NK-92 treated with Interleukin-12 subunit alpha and Interleukin-12 subunit beta, amount 100 ng/mL, for 24 hours (cell line): Measurements from ENCODE around the gene NISCH.
A peak's percentile ranks its signal among the peaks of the same experiment; 100 is the strongest.

Source experiments
- DNase-seq: peaks from one replicate; lab custom pipeline; 2025; lab: John Stamatoyannopoulos, UW

The NISCH gene

DNA sequence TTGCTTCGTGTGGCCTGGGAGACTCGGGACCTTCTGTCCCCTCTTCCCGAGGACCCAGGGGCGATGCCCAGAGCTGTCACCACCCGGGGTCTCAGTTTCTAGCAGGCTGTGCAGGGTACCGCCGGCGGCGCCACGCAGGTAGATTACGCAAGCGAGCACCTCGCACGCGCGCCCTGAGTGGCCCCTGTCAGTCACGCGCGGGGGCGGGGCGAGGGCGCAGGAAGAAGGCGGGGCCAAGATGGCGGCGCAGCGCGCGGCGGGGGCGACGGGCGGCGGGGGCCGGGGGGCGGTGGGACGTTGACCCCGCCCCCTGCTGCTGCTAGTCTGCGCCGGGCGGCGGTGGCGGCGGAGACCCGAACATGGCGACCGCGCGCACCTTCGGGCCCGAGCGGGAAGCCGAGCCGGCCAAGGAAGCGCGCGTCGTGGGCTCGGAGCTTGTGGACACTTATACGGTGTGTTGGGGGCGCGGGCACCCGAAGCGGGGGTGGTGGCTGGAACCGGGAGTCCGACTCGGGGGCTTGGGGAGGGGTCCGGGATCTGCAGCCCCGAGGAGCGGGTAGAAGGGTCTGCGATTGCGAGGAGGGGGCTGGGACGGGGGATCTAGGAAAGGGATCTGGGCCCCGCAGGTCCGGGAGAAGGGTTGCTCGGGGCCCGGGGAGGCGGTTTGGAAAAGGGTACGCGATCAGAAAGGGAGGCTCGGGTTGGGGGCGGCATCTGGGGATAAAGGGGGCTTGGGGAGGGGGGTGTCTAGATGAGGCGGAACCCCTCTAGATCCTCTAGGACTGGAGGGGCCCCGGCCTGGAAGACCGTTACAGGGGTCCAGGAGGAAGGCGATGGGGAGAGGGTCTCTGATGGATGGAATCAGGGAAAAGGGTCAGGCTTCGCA lies at the start of gene NISCH:
Gene NISCH (plus strand): TSS at position 322 of the 886 bp plus-strand sequence. CDS start 38 bp downstream, at position 360.
- peak; percentile 77 for DNase-seq

DNA sequence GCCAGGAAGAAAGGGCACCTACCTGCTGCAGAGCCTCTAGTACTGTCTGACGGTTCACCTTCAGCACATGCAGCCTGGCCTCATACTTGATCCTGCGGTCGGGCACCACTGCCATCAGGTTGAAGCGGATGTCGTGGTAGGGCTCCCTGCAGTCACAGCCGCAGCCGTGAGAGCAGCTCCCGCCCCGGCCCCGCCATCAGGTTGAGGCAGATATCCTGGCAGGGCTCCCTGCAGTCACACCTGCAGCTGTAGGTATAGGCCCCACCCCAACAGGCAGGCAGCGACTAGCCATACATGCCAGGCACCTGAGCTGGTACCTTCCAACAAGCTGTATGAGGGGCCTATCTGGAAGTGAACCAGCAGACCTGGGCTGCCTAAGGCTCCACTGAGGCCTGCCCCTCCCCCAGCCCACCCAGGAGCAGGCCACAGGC lies 49.2 kb upstream of the NISCH start:
- DNase-seq: no peak

DNA sequence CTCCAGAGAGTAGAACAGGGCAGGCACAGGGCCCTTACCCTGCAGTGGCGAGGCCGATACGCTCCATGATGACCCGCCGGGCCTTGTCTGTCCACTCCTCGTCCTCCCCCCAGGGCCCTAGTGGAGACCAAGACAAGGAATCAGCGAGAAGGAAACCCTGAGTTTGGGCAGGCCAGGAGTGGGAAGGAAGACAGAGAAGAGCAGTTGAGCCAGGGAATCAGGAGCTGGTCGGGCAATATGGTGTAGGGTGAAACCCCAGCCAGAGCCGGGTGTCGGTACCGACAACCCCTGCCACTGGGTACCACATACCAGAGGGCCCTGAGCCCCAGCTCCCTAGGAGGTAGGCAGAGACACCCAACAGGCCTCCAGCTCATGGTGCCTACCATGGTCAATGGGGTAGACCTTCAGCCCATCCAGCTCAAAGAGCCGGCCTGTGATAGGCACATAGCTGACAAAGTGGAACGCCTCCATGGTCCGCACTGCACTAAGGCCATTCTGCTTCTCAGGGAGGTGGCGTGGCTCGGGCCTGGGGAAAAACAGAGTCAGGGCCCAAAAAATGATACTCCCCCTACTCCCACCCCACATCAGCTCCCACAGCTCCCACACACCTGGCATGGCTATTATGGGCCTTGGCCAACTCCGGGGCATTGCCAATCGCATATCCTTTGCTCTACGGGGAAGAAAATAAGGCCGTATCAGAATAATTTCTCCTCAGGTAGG lies 48.5 kb upstream of the NISCH start:
- no peak for DNase-seq

DNA sequence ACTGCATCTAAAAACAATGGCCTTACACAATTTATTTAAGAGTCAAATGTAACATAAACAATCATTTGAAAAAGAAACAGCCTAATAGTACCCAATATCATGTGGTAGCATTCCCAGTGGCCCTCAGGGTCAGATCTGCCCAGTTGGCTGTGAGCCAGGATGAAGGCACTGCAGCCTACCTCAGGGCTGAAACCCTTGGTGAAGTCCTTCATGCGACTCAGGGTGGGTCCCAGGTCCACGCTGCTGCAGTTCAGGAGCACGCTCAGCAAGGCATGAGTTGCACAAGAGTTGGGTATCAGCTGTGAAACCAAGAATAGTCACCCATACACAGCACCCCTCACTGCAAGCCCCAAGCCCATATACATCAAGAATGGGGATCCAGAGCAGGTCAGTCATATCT lies 47.6 kb upstream of the NISCH start:
- no peak for DNase-seq

DNA sequence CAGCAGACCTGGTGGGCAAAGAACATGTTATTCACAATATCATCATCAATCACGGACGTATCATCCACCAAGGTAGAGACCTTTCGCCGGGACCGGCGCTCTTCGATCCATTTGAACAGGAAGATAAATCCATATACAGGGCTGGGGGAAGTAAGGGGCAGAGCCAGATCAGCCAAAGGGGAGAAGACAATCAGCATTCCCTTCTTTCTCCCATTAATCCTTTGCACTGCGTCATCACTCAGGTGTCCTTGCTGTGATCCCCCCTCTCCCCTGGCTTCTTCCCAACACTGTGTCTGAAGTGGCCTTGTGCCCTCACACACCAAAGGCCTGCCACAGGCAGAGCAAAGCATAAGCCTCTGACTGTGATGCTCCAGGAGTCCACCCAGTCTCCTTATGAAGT lies 46.9 kb upstream of the NISCH start:
- no peak for DNase-seq

DNA sequence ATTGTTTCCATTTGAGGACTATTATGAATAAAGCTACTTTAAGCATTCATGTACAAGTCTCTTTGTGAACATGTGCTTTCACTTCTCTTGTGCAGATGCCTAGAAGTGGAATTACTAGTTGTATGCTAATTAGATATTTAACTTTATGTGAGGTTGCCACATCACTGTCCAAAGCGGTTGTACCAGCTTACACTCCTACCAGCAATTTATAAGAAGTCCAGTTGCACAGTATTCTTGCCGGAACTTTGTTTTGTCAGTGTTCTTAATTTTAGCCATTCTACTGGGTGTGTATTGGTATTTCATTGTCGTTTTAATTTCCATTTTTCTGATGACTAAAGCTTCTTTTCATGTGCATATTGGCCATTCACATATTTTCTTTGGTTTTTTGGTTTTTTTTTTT lies 39.6 kb upstream of the NISCH start:
- no peak for DNase-seq

DNA sequence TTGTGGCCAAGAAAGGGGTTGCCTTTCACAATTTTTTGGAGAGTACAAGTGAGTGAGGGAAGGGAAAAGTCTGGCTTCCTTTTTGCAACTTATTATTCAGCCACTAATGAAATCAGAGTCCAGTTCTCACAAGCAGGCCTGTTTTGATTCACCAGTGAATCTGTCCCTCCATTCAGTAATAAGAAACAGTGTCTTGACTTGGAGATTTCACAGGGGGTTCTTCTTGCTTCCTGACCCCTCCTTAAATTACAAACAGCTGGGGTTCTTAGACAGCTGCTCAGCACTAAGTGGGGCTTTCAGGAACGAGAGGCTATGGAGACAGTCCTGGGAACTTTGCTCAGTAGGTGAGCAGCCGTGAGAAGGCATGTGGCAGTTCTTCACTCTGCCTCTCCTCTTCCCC lies 35.0 kb upstream of the NISCH start:
- no peak for DNase-seq

DNA sequence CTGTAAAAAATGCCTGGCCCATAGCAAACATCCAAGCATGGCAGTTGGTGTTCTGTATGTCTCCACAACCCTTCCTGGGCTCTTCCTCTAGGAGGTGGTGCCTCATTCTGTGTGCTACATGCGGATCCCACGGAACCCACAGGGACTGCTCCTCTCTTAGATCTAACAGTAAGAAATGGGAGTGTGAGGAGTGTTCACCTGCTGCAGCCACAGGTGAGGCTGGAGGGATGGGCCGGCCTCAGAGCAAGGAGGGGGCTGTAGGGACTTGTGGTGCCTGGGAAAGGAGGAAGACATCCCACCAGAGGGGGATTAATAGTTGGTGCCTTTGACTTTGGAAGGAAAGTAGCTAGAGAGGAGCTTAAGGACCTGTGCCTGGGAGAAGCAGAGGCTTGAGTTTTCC lies 32.7 kb upstream of the NISCH start:
- no peak for DNase-seq

DNA sequence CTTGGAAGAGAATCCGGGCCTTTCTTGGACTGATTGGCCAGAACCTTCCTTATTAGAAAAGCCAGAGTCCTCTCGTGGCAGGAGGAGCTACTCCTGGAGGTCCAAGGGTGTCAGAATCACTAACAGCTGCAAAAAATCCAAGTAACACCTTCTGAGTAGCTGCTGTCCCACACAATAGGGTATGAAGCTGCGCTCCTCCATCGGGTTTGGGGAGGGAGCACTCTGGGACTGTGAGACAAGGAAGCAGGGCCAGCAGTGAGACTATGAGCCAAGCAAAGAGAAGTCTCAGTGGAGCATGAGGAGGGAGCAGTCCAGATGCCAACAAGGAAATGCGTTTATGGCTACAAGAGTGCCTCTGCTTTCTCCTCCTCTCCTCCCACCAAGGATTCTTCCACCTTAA lies 32.2 kb upstream of the NISCH start:
- no peak for DNase-seq

DNA sequence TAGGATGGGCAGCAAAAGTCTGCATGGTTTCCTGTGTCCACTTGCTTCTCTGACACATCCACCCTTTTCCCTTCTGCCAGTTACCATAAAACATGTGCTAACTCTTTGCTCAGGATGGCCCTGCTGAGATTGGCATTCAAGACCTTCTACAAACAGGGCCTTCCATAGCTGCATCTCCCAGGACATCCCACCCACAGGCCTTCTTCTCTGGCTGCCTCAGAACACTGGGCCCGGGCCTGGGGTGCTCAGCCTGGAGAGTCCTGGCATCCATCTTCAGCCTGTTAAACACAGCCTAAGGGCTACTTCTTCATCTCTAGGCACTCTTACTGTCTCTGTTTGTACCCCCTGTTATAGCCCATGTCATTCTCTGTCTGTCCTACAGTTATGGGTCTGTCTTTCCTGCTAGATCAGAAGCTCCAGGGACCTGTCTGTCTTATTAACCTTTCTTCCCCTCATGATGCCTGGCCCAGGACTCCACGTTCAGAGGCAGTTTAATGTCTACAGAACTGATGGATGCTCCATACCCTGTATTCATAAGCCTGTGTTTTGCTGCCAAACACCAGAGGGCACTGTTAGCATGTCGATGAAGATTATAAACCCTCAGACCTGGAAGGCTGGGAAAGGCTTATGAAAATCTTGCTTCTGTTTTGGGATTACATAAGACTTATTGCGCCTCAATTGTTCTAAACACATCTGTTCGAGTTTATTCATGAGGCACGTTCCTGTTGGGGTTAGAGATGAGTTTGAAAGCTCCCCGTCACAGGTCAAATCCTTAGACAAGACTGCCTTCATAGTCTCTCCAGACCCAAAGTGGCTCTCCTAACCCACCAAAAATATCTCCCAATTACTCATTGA lies 27.0 kb upstream of the NISCH start:
- no peak for DNase-seq

DNA sequence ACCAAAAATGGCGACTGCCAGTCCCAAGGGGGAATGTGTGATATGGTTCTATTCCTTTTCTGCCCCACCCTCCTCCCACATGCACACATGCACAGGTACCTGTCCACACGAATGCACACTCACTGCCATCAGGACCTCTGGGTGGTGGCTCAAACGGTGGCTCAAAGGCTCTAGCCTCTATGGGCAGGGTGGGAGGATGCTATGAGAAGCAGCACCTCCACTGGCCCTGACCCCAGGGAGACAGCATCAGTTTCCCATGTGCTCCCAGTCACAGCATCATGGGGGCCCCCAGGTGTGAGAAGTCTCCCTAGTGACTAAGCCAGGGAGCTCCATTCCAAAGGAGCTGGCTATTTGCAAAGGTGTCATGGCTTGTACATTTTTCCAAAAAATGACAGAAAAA lies 26.4 kb upstream of the NISCH start:
- DNase-seq: no peak

DNA sequence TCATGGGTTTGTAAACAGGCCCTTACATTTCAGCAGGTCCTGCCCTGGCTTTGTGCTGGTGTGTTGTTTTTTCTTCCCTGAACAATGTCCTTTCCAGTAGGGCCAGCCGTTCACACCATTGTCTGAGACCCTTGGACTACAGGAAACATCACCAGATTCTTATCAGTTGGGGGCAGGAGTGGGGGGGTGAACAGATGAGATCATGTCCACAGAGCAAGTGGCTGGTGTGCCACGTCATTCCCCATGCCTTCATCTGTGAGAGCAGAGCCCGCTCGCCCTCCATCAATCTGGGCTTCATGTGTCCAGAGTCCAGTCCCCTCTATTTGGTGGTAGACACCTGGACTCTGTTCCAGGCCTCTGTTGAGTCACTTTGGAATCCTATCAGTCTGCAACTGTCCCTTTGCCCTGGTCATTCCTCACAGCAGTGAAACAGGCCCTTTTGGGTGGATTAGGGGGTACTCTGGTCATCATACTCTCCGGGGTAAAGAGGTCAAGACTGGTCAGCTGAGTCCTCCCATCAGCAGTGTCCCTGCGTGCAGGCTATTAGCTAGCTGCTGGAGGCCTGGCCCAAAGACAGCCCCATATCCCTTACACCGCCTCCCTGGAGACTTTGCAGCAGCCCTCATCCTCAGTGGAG lies 25.5 kb upstream of the NISCH start:
- no peak for DNase-seq

DNA sequence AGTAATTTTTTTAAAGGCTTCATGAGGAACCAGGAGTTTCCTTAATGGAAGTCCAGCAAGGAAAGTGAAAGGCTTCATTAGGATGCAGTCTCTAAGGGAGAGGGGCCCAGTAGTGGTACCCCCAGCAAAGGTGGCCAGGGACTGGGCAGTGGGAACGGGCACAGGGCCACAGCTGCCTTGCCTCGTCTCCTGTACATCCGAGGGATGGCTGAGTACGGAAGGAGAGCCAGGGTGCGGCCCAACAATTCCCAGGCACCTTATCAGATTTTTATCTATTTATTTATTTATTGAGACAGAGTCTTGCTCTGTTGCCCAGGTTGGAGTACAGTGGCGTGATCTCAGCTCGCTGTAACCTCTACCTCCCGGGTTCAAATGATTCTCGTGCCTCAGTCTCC lies 25.0 kb upstream of the NISCH start:
- DNase-seq: no peak

DNA sequence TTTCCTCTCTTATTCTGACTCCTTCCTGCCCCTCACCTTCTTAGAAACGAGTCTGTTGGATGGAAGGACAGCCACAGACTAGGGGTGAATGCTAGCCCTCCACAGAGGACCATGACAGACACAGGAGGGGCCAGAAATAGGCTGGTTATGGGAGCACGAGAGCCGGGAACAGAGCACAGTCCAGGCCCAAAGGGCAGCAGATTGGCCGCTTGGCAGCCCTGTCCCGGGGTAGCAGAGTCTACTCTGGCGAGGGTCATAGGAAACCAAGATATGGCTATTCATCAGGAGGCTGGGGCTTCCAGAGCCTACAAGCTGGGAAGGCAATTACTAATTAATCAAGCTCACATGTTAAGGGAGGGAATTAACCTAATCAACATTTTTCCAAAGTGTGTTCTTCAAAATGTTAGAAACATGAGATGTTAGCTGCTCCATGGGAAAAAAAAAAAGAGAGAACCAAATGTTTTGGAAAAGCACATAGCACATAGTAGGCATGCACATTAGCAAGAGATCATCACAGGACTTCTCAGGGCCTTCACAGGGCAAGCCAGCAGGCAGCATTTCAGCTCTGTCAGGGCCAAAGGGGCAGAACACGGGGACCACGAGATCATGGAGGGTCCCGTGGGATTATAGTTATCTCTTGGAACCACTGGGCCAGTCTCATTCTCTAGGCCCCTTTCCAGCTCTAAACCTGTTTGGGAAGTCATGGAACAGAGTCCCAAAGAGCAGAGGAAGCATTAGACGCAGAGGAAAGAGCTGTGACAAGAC lies 23.8 kb upstream of the NISCH start:
- no peak for DNase-seq

DNA sequence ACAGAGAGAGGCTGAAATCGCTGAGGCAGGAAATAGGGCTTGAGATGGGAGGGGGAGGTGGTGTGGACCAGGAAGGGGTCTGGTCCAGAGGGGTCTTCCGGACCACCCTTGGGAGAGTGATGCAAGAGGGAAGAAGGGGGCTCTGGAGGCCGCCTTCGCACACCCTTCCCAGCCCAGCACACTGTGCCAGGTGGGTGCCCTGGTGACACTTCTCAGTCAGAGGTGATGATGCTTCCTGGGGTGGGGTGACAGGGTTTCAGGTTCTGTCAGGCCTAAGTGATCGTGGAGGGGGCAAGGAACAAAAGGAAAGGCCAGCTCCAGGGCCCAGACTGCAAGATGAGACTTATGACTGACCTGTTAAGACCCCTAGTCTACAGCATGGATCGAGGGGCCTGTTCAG lies 23.2 kb upstream of the NISCH start:
- no peak for DNase-seq

DNA sequence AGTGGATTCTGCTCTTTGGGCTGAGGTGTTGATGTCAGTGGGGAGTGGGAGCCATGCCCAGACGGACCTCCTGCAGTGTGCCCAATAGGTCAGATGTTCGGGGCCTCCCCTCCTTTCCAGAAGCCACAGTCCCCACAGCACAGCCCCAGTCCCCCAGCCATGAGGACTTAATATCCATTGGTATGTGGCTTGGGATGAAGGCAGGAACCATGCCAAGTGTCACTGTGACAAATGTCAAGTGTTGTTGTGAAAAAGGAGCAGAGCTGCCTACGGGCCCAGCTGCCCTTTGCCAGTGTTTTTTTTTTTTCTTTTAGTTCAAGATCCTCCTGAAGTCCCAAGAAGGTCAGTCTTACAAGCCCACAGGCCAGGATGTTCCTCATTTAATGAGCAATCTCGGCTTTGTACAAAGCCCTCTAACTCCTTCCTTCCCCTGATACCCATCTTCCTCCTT lies 22.7 kb upstream of the NISCH start:
- DNase-seq: no peak

DNA sequence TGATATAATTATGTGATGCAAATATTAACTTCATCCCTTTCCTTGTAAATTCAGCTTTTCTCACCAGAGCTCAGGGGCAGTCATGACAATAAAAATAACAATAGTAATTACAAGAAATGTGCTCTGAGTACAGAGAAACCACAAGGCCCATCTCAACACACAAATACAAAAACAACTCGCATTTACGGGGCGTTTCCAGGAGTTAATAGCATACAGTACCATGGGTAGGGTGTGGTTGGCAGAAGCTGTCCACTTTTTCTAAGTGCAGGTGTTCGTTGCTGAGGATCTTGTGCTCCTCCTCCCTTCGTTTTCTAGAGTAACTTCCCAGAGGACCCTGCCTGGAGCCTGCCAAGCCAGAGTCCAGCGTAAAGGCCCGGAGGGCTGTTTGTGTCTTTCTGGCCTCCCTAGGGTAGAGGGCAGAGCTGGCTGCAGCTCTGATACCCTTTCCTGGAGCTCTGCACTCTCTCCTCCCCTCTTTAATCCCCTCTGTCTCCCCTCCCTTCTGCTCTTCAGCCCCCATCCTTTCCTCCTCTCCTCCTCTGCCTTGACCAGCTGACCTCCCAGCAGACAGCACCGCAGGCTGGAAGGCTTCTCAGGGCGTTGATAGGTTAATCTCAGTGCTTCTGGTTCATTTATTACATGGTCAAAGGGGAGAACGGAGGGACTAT lies 21.9 kb upstream of the NISCH start:
- DNase-seq: no peak

DNA sequence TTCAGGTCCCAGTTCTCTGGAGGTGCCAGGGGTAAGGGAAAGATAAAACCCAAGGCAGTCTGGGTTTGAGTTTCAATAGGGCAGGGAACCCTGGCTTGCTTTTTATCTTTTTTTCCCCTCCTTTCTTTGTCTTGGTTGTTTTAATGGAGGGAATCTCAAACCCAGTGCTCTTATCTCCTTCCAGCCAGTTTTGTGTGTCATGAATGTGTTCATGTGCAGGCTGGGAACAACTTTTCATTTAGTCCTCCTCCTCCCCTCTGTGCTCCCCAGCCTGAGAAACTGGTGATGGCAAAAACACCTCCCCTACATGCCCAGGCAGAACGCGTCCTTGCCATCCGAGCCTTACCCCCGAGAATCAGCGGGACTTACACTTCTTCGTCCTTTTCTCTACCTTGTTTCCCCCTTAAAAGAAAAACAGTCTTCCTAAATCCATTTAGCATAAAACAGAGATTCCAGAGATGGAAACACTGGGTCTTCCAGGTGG lies 21.4 kb upstream of the NISCH start:
- DNase-seq: no peak

DNA sequence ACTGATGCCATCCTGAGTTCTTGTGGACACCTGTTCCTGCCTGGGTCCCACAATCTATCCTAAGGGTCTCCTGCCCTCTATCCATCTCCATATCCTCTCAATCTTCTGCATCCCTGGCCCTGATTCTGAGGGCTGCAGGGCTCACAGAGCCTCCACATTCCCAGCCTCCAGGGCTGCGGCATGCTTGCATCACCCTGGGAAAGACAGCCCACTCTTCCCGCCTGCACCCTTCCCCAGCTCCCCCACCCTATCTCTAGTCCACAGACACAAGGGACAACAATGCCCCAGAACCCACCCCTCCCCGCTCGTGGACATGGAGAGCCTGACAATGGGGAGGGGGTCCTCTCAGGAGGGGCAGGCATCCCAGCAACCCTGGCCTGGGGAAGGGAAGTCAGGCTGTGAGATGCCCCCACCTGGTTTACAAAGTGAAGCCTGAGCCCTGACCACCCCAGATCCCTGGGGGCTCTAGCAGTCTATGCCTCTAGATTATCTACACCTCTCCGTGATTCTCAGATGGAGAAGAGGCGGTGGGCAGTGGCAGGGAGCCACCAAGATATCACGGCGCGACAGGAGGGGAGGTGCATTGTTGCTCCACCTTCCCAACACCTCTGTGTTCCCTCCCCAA lies 20.8 kb upstream of the NISCH start:
- no peak for DNase-seq
